ENCODE measurements around the gene BBS4. TPM values are rescaled to one million over a fixed set of nuclear protein-coding genes. Genes with fewer than 3 reads are reported as not detected.

Gene BBS4
- total and polyA plus RNA-seq, 2 donors from 2014 or later: 17.2 to 29.3 TPM

- no peak for TF ChIP-seq CTCF (IDR thresholded peaks at IDR 0.05; ENCODE audit: borderline replicate concordance, extremely low read depth, insufficient read depth)
- no peak for FAIRE-seq
- Histone ChIP-seq H3K4me3 (ENCODE audit: low read length in 3 of 3) (no peak overlapping the region), H3K4me1 (ENCODE audit: control insufficient read depth in 2 of 3, insufficient read depth in 2 of 3, low read depth in 1 of 3, low read length in 3 of 3) (no peaks in the 10 kb centered on the region), H3K27me3 (ENCODE audit: control insufficient read depth, insufficient read depth, low read length) (no peaks in the 10 kb centered on the region), H3K9ac (ENCODE audit: low read length in 3 of 3) (no peak overlapping the region), H3K9me3 (ENCODE audit: control insufficient read depth in 2 of 3, insufficient read depth in 1 of 3, low read length in 3 of 3) (no peaks in the 10 kb centered on the region), H3K36me3 (ENCODE audit: control insufficient read depth in 2 of 3, insufficient read depth in 3 of 3, low read length in 3 of 3) (peaks cover 3 to 27% (median 16%) of the 10 kb centered on the region in 3 donors), H3K27ac (ENCODE audit: low read depth in 2 of 2, low read length in 2 of 2) (no peak overlapping the region)
- no peak for DNase-seq
- intact Hi-C loops (cut with DNase I): no loop called here
Observed at GRCh38 chr15:72732516-72732915, 46.5 kb downstream of the BBS4 start.

GRCh38 chr15:72733941-72734738 is 48.1 kb downstream of the BBS4 start:
- intact Hi-C loops (cut with DNase I): no loop called here
- Histone ChIP-seq H3K9me3 (ENCODE audit: control insufficient read depth in 2 of 3, insufficient read depth in 1 of 3, low read length in 3 of 3) (no peaks in the 10 kb centered on the region), H3K27me3 (ENCODE audit: control insufficient read depth, insufficient read depth, low read length) (no peaks in the 10 kb centered on the region), H3K27ac (ENCODE audit: low read depth in 2 of 2, low read length in 2 of 2) (no peak overlapping the region), H3K9ac (ENCODE audit: low read length in 3 of 3) (no peak overlapping the region), H3K4me3 (ENCODE audit: low read length in 3 of 3) (no peak overlapping the region), H3K36me3 (ENCODE audit: control insufficient read depth in 2 of 3, insufficient read depth in 3 of 3, low read length in 3 of 3) (peaks cover 3 to 39% (median 19%) of the 10 kb centered on the region in 3 donors), H3K4me1 (ENCODE audit: control insufficient read depth in 2 of 3, insufficient read depth in 2 of 3, low read depth in 1 of 3, low read length in 3 of 3) (no peaks in the 10 kb centered on the region)
- no peak for FAIRE-seq
- no peak for TF ChIP-seq CTCF (IDR thresholded peaks at IDR 0.05; ENCODE audit: borderline replicate concordance, extremely low read depth, insufficient read depth)
- DNase-seq: no peak

GRCh38 chr15:72735111-72735510 is 49.1 kb downstream of the BBS4 start:
- no peaks in the 10 kb centered on the region for H3K9me3 ChIP-seq (ENCODE audit: control insufficient read depth in 2 of 3, insufficient read depth in 1 of 3, low read length in 3 of 3)
- H3K4me3 ChIP-seq (ENCODE audit: low read length in 3 of 3): no peak overlapping the region
- no peaks in the 10 kb centered on the region for H3K4me1 ChIP-seq (ENCODE audit: control insufficient read depth in 2 of 3, insufficient read depth in 2 of 3, low read depth in 1 of 3, low read length in 3 of 3)
- intact Hi-C loops (cut with DNase I): no loop called here
- H3K9ac ChIP-seq (ENCODE audit: low read length in 3 of 3): no peak overlapping the region
- no peak for DNase-seq
- no peak overlapping the region for H3K27ac ChIP-seq (ENCODE audit: low read depth in 2 of 2, low read length in 2 of 2)
- H3K27me3 ChIP-seq (ENCODE audit: control insufficient read depth, insufficient read depth, low read length): no peaks in the 10 kb centered on the region
- no peak for TF ChIP-seq CTCF (IDR thresholded peaks at IDR 0.05; ENCODE audit: borderline replicate concordance, extremely low read depth, insufficient read depth)
- H3K36me3 ChIP-seq (ENCODE audit: control insufficient read depth in 2 of 3, insufficient read depth in 3 of 3, low read length in 3 of 3): peaks cover 3 to 41% (median 22%) of the 10 kb centered on the region in 3 donors
- FAIRE-seq: no peak

Data from kidney (tissue), 14 donors.